Liver (tissue), 3 donors: ENCODE measurements around the gene AMMECR1.

Source experiments
- CTCF ChIP-seq: fragments of 150-350 bp; IDR thresholded peaks from 2 replicates; pipeline ENCODE4 v1.5.1; 2017; ENCODE audit warnings: improper control_type of control experiment, low read depth, low read length; ENCODE audit not compliant: missing input control
- FOXA1 ChIP-seq: IDR thresholded peaks from 2 replicates; pipeline ENCODE4 v1.6.1; 2016; ENCODE audit warnings: antibody characterized with exemption
- HNF4A ChIP-seq, 2 donors: conservative IDR thresholded peaks; 2 replicates each; pipeline ENCODE4 v1.6.1; 2016; ENCODE audit warnings: antibody characterized with exemption in 2 of 2, mild to moderate bottlenecking in 2 of 2
- MAX ChIP-seq: IDR thresholded peaks from 2 replicates; pipeline ENCODE4 v1.6.1; 2016; ENCODE audit warnings: antibody characterized with exemption
- RXRA ChIP-seq, 2 donors: IDR thresholded peaks; 2 replicates each; pipeline ENCODE4 v1.6.1; 2017 to 2018; ENCODE audit warnings: antibody characterized with exemption in 2 of 2, mild to moderate bottlenecking in 1 of 2
- ZBTB33 ChIP-seq: IDR thresholded peaks from 2 replicates; pipeline ENCODE4 v1.6.1; 2016; ENCODE audit warnings: antibody characterized with exemption
- donor health status: healthy.
- donor health status: healthy.

GRCh38 chrX:110188701-110189558 is 129.0 kb downstream of the AMMECR1 start:
- TF ChIP-seq CTCF = no peak
- TF ChIP-seq FOXA1 = no peak
- TF ChIP-seq RXRA (IDR thresholded peaks at IDR 0.05) = no peak
- no peak for TF ChIP-seq HNF4A (conservative IDR thresholded peaks at IDR 0.05)
- TF ChIP-seq MAX = no peak
- TF ChIP-seq ZBTB33 = no peak
